T-helper 2 cell treated with Interferon-gamma antibody and Interleukin-4, amounts not matched to agents 100 ng/mL and 5 ng/mL, for 36 hours (primary cell): ENCODE measurements around the gene CCDC197. TPM values are rescaled to one million over a fixed set of nuclear protein-coding genes. Genes with fewer than 3 reads are reported as not detected.

Experiments used
- intact Hi-C: fragments of 100-400 bp; cut with micrococcal nuclease; formaldehyde crosslinking; loops from one replicate; pipeline ENCODE4 v1.15.1; 2023
- total RNA-seq: library from RNA; stranded (reverse); gene quantifications from 2 replicates; pipeline ENCODE4 v1.2.3, GENCODE V29; 2022

Gene CCDC197
- total RNA-seq, 1 donor from 2014 or later, result not detected

GRCh38 chr14:94052662-94053061 is 55.6 kb downstream of the CCDC197 start:
- intact Hi-C loops, result no loop called here

- intact Hi-C loops, result no loop called here
Measured at GRCh38 chr14:94054401-94054800, 57.3 kb downstream of the CCDC197 start.

DNA sequence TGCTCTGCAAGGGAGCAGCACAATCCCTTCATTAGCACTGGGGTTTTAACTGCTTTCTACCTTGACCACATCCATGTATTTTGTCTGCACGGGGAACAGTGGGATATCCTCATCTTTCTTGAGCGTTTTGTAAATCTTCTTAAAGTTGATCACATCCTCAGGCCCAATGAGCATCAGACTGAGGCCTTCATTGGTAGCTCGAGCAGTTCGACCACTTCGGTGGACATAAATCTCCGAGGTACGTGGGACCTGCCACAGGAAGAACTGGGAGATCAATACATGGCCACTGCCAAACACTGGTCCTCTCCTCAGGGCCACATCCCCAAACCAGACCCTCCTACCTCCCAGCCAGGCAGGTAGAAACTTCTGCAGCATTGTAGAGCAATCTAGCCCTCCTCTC is 57.8 kb downstream of the CCDC197 start:
- intact Hi-C loops, result loop anchor here (5.0 kb wide), 1 partner anchor 127 kb away; no protein-coding TSS in a partner anchor

- intact Hi-C loops, result loop anchor here (1.0 to 5.0 kb wide), 2 partner anchors 25 to 126 kb away; partner anchors contain the start of genes DDX24 and IFI27L1
Measured at GRCh38 chr14:94056579-94057308, 59.6 kb downstream of the CCDC197 start.

DNA sequence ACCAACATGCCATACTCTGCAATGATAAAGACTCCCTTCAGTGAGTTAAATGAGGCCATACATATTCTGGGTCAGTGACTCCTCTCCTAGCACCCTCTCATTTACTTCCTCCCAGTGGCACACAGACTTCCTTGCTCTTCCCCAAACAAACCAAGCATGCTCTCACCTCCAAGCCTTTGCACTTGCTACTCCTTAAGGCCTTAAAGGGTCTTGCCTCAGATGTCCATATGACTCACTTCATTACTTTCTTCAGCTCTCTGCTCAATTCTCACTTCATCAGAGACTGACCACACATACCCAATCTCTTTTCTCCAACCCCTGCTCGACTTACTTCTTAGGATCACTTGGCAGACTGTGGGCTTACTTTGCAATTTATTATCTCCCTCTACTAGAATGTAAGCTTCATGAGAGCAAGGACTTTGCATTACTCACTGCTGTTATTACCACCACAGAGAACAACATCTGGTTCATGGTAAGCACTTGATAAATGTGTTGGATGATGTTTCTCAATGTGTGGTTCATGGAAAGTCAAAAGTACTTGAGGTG is 61.1 kb downstream of the CCDC197 start:
- intact Hi-C loops, result loop anchor here (5.0 kb wide), 1 partner anchor 124 kb away; no protein-coding TSS in a partner anchor

Other genes starting within 250 kb of the CCDC197 start
- gene PRIMA1, start 208.8 kb upstream of the CCDC197 start, total RNA-seq, result not detected in 2 replicates
- not detected in 2 replicates for gene FAM181A, start 70.0 kb upstream of the CCDC197 start, total RNA-seq
- 55.8 and 58.1 TPM in 2 replicates for gene ASB2, start 20.7 kb upstream of the CCDC197 start, total RNA-seq
- 3.0 and 3.2 TPM in 2 replicates for gene OTUB2, start 29.0 kb downstream of the CCDC197 start, total RNA-seq
- 187 and 192 TPM in 2 replicates for gene DDX24, start 83.9 kb downstream of the CCDC197 start, total RNA-seq
- gene IFI27L1, start 84.0 kb downstream of the CCDC197 start, total RNA-seq, result 41.2 and 46.0 TPM in 2 replicates
- 8.5 and 13.6 TPM in 2 replicates for gene IFI27, start 113.4 kb downstream of the CCDC197 start, total RNA-seq
- 67.6 and 68.6 TPM in 2 replicates for gene IFI27L2, start 132.3 kb downstream of the CCDC197 start, total RNA-seq
- 0.64 and 1.1 TPM in 2 replicates for gene PPP4R4, start 177.0 kb downstream of the CCDC197 start, total RNA-seq